GM04504 (cell line): Measurements from ENCODE around the gene GDE1.
"Not testable (repeated sequence)": the region's sequence is repeated elsewhere in the genome, so short reads cannot be mapped to it uniquely, and the experiment has no call there.

Experiments used
- DNase-seq: peaks from one replicate; pipeline ENCODE4 v3.0.0-alpha.2; 2012; ENCODE audit warnings: low read depth

The GDE1 gene, protein sequence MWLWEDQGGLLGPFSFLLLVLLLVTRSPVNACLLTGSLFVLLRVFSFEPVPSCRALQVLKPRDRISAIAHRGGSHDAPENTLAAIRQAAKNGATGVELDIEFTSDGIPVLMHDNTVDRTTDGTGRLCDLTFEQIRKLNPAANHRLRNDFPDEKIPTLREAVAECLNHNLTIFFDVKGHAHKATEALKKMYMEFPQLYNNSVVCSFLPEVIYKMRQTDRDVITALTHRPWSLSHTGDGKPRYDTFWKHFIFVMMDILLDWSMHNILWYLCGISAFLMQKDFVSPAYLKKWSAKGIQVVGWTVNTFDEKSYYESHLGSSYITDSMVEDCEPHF

DNA sequence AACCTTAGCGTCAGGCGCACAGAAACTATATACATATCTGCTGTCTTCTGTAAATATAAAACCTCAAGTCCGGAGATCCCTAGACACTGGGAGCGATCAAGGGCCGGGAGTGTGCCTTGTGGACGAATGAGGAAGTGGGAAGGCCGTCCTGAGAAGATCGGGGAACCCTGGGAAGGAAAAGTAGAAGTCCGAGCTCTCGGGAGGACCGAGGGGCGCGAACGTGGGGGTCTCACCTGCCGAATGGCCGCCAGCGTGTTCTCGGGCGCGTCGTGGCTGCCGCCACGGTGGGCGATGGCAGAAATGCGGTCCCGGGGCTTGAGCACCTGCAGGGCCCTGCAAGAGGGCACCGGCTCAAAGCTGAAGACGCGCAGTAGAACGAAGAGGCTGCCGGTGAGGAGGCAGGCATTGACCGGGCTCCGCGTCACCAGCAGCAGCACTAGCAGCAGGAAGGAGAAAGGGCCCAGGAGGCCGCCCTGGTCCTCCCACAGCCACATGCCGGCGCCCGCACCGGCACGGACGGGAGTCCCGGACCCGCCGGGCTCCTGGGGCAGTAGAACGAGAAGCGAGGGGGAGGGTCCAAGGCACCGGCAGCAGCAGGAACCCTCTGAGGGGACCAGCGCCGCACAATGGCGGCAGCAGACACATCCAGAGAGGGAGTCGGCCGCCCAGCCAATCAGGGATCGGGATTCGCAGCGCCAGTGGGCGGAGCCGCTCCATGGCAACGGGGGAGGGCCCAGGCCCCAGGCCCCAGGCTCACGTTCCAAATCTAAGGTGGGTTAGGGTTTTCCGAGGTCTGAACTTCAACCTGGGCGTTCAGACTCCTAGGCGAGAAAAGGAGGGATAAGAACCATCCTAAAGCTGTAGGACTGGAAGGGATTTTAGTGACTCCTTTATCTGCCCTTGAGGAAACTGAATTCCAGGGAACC lies at the start of gene GDE1:
TSS of gene GDE1 (minus strand) at position 628 of the 926 bp plus-strand sequence. CDS start at position 494, 134 bp downstream.
- DNase-seq = peak; percentile 75

DNA sequence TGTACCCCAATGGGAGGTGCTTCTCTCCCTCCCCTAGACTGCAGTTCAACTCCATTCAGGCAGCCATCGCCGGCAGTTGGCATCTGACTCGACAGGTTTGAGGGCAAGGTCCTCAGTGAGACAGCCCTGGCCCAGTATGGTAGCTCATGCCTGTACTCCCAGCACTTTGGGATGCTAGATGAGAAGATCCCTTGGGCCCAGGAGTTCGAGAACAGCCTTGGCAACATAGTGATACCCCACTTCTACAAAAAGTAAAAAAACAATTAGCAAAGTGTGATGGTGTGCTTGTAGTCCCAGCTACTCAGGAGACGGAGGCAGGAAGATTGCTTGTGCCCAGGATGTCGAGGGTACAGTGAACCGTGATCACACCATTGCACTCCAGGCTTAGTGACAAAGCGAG lies 45.7 kb upstream of the GDE1 start:
- no peak for DNase-seq

DNA sequence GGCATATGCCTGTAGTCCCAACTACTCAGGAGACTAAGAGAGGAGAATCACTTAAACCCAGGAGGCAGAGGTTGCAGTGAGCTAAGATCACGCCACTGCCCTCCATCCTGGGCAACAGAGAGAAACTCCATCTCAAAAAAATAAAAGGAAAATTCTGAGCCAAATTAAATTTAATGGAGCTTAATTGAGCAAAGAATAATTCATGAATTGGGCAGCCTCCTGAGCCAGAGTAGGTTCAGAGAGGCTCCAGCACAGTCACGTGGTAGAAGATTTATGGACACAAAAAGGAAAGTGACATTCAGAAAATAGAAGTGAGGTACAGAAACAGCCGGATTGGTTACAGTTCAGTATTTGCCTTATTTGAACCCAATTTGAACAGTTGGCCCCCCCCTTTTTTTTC lies 44.5 kb upstream of the GDE1 start:
- no peak for DNase-seq

DNA sequence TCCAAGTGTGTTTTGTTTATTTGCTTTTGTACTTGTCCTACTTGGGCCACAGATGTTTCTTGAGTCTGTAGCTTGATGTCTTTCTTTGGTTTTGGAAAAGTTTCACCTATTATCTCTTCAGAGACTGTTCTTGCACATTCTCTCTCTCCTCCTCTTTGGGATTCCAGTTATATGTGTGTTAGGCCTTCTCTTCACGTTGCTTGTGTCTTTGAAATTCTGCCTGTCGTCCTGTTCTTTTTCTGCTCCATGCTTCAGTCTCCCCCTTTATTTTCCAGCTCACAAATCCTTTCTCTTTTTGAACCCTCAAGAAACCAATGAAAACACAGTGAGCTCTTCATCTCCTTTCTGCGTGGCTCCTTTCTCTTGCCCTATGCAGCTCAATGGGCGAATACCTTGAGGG lies 41.5 kb upstream of the GDE1 start:
- no peak for DNase-seq

DNA sequence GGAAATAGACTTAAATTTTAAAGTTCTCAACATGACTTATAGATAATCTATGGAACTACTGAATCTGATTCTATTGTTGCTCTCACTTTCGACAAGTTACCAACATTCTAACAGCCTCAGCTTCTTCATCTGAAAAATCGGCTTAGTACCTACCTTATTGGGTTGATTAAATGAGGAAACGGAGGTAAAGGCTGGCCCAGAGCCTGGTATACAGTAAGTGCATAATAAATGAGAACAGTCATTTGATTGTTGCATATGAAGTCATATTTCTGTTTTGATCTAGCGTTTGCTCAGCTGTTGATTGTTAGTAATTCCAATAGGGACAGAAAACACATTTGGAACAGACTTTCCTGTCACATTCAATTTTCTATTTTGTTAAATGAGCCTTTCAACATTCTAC lies 38.2 kb upstream of the GDE1 start:
- DNase-seq = no peak

DNA sequence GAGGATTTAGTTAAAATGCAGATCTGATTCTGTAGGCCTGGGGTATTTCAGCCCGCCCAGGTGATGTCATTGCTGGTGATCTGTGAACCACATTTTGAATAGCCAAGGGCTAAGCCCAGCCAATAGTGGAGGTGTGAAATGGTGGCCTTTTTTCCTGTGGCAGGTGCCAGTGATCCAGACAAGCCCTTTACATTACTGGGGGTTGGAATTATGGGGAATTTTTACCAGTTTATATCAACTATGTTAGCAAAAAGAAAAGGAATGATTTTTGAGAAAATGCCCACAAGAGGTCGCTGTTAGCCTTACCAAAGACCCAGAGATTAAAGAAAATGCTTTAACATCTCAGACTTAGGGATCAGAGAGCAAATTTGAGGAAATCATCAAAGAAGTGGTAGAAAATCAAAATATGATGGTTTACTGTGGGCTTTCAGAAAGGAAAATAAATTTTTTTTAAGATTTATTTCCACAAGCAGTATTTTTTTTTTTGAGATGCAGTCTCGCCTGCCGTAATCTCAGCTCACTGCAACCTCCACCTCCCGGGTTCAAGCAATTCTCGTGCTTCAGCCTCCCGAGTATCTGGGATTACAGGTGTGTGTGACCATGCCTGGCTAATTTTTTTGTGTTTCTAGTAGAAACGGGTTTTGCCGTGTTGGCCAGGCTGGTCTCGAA lies 37.5 kb upstream of the GDE1 start:
- DNase-seq = peak; percentile 35

DNA sequence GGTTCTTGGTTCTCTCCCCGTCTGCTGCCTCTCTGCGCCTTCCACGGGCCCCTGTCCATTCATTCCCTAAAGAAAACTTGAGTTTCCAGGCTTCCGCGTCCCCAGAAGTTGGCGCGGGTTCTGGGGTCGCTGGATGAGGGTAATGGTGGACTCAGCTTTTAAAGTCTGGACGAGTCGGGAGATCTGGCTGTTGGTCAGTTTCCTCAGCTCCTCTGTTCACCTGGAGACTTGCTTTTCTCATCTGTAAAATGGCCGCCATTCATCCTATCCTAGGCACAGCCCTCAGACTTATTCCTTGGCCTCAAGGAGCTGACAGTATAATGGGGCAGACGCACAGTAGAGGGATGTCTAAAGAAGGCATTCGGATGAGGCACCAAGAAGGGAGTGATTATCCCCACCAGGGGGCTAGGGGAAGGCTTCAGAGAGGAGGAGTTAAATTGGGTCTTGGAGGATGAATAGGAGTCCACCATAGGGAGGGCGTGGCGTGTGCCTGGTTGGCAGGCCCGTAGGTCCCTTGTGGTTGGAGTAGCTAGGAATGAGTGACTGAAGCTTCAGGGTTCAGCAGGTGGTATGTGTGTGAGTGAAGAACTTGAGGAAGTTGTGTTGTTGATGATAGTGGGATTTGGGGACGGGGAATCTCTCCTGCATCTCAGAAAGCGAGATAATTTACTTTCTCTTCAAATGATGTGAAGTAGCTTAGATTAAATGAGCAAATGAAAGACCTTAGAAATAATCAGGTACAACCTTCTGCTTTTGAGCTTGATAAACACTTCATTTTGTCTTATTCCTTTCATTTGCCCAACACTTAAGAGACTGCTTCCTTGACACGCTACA lies 34.3 kb upstream of the GDE1 start:
- no peak for DNase-seq

DNA sequence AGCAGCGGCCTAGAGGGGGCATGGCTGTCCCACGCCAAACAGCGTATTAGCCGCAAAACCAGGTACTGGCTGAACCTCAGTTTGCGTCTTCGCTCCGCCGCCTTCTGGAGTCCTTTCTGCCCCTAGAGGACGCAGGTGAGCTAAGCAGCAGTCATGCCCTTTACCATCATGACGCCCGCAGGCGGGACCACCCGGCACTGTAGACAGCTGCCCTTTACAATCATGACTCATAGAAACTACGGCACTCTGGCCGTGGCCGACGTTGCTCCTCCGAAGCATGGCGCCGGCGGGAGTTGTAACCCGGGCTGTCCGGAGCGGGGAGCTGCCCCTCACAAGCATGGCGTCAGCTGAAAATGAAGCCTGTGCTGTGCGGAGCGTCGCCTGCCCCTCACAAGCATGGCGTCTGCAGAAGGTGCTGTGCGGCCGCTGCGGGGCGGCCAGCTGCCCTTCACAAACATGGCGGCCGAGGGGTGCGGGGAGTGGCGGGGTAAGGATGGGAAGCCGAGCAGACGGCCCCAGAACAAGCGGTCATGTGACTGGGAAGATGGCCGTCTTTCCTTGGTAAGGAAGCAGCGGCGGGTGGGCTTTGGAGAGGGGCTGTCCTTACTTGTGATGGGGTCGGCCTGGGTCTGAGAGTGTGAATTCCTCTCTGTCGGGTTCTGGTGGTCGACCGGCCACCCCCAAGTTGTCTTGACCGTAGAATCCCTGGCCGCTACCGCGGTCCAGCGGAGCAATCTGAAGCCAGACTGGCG lies 33.5 kb upstream of the GDE1 start, which contains the start of gene VPS35L:
TSS of gene VPS35L (plus strand) at position 518 of the 752 bp plus-strand sequence. CDS start at position 545, 27 bp downstream.
- DNase-seq = peak; percentile 97

DNA sequence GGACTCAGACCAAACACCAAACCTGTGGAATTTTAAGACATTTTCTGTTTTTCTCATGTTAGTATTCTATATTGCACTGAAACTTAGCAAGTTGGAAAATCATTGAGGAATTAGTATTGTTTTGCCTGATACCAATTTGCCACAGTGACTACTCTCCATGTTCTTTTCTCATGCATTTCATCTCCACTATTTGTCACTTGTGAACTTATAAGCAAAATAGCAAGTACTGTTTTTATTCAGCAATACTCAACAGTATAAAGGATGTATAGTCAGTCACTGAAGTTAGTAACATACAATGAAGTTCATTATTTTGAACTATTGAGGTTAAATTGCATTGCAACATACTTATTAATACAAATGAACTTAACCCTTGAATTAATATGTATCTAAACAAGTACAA lies 27.8 kb upstream of the GDE1 start:
- DNase-seq = no peak

DNA sequence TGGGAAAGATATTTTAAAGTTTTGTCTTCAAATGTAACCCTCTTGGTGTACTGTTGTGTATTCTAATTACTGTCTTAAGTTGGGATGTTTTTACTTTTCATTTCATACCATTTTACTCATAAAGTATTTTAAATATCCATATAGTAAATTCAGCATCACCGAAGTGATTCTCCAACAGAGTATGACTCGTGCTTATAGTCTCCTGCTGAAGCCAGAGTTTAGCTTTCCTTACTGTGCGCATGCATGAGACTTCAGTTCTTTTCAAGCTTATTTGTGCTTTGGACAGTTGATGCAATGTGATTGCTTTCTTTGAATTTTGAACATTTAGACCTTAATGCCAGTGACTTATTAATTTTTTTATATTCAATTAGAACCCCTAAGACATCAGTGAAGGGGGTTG lies 26.2 kb upstream of the GDE1 start:
- no peak for DNase-seq

DNA sequence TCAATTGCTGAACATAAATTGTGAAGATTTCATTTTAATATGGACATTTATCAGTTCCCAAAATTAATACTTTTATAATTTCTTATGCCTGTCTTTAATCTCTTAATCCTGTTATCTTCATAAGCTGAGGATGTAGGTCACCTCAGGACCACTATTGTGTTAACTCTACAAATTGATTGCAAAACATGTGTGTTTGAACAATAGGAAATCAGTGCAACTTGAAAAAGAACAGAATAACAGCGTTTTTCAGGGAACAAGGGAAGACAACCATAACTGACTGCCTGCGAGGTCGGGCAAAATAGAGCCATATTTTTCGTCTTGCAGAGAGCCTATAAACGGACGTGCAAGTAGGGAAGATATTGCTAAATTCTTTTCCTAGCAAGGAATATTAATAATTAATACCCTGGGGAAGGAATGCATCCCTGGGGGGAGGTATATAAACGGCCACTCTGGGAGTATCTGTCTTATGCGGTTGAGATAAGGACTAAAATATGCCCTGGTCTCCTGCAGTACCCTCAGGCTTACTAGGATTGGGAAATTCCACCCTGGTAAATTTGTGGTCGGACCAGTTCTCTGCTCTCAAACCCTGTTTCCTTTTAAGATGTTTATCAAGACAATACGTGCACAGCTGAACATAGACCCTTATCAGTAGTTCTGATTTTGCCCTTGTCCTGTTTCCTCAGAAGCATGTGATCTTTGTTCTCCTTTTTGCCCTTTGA lies 21.5 kb upstream of the GDE1 start:
- DNase-seq = not testable (repeated sequence)

DNA sequence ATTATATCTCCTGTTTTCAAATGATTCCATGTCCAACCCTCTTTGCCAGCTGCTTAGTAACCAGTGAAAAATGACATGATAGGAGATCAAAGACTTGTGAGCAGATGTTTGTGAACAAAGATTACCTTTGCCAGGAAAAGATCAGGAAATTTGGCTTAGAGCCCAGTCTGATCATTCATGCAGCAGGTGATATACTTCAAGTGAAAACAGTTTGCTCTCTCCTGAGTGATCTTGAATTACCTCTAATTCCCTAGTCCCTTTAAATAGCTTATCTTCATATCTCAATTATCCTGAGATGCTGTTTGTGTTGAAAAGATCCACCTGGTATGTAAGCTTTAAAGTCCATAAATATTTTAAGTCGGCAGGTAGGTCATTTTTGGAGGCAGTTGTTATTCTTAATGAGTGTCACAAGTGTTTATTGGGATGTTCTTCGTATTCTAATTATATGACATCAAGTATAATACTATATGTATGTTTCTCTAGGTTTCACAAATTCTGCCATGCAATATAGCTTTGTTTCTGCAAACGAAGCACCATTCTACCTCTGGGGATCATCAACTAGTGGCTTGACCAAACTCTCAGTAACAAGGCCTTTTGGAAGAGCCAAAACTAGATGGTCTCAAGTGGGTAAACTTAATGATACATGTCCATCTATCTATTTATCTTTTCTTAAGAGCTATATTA lies 20.4 kb upstream of the GDE1 start:
- DNase-seq = no peak

DNA sequence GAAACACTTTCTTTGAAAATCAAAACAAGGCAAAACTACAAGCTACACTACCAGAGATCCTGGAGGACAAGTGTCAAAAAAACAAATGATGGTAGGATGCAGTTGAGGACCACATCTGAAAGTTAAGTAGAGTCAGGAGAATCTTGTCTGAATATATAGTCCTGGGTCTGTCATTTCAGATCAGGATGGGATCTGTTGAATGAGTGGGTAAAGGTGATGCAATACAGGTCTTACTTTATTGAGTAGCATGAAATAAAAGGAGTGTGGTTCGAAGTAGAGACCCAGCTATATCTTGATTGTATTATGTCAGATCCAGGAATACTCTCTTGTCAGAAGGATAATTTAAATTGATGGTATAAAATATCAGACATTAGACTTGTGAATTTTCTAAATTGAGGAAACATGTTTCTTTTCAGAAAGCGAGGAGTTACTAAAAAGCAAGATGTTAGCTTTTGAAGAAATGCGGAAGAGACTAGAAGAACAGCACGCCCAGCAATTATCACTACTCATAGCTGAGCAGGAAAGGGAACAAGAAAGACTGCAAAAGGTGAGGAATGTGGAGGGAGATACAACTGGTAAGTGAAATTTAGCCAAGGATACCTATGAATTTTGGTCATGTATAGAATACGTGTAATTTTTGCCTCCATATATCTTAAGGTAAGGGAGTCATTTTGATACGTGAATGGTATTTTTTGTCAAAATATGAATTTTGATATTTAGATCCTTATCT lies 18.5 kb upstream of the GDE1 start:
- no peak for DNase-seq

DNA sequence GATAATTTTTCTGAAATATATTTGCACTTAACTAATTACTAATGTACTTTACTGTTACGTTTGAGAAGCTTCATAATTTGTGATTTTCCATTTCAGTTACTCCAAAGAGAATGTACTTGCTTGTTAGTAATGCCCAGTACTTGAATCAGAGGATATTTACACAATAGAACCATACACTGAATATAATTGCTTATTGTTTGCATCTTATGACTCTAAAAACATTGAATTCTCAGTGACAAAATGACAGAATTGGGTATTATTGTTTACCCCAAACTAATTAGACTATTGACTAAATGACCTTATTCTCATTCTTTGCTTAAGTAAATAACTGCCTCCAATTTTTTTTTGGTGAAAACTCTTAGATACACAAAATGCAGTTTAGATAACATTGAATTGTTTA lies 10.7 kb upstream of the GDE1 start:
- DNase-seq = no peak

DNA sequence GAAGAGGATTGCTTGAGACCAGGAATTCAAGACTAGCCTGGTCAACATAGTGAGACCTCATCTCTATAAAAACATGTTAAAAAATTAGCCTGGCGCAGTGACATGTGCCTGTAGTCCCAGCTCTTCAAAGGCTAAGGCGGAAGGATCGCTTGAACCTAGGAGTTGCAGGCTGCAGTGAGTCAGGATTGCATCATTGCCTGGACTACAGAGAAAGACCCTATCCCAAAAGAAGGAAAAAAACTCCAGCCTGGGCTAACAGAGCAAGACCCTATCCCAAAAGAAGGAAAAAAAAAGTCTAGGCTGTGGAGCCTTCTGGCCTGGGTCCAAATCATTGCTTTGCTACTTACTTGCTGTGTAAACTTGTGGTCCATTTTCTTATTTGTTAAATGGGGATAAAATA lies 6.8 kb upstream of the GDE1 start:
- no peak for DNase-seq

DNA sequence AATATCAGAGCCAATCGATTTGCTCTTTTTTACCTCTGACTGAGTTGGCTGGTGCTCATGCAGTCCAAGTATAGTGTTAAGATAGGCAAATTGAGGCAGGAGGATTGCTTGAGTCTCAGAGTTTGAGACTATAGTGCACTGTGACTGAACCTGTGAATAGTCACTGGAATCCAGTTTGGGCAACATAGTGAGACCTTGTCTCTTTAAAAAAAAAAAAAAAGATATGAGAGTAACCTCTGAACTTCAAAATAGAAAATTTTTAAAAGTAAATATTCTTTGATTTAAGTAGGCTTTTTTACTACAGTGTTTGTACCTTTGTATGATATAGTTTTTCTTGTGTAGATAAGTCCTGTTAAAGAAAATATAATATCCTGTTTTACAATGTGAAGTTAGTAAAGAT lies 5.3 kb upstream of the GDE1 start:
- no peak for DNase-seq

DNA sequence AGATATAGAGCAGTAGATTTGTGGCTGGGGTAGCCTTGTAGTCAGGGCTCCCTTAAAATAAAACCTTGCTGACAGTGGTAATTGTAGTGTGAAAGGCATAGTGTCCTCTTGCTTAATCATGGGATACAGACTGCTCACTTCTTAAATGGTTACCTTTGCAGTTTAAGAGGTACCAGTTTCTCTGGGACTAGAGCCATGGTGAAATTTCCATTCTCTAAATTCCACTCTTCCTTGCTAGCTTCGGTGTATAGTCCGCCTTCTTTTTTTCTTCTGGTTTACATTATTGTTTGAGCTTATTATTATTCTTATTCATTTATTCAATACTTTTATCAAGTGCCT lies 3.5 kb upstream of the GDE1 start:
- no peak for DNase-seq

DNA sequence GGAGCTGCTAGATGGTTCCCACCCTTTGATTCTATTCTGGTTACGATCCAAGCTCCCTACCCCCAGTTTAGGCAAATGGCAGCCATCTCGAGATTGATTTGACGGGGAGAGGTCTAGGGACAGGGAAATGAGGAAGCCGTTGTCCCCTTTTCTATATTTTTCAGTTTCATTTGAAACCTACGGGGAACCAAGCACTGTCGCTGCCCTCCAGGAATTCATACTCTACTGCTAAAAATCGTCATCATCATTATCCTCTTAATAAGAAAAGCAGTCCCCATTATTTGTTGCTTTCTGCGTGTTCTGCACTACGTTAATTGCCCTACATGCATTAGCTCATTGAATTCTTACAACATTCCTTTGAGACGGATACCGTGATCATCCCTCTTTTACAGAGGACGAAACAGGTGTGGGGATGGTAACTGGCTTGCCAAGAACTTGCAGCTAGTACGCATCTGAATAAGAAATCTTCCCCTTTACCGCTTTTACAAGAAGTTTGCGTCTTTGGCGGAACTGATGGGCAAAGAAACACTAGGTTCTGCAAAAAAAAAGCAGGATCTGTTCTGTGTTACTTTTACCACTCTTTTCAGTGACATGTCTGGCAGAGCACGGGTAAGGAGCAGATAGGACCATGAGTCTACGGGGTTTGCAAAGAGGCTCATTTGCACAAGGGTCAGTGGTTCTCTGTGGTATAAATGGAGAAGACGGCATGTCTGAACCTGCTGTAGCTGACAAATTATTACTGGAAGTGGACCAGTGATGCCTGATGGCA lies 2.9 kb upstream of the GDE1 start:
- DNase-seq = no peak

DNA sequence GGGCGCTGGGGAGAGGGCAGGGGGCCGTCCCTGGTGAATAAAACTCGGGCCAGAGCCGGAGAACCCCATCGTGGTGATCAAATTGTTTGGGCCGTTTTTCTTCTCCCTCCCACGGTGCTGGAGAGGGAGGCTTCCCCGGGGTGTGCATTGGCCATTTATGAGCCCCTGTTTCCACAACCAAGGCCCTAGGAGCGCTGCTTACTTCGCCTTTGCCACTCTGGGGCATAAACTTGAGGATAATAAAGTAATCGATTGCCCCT lies 2.4 kb upstream of the GDE1 start:
- DNase-seq = no peak
